ENCODE results near the gene PDPK1.
"Not testable (repeated sequence)": the region's sequence is repeated elsewhere in the genome, so short reads cannot be mapped to it uniquely, and the experiment has no call there.

DNA sequence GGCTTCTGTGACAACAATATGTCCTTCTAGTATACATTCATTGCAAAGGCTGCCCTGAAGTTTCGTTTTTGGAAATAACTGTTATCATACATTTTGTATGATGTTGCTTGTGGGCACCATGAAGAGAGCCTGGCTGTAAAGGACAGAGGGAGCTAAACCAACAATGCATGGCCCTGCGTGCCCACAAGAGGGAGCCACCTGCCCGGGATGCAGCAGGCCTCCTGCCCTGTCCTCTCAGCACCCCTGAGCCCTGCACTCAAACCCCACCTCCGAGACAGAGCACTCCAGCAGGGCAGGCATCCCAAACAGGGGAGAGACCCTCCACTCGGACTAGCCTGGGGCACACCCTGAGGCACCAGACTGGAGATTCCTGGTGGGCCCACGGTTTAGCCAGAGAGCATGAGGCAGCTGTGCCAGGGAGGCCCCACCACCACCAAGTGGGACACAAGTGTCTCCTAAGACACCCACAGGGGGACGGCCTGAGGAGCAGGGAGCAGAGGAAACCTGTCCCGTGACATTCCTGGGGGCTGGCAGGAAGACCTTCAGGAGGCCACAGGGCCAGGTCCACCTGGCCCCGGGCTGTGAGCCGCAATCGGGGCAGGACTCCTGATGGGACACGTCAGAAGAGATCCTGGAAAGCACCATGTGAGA, 101.4 kb downstream of the PDPK1 start:
- TF ChIP-seq, protein P1, sequence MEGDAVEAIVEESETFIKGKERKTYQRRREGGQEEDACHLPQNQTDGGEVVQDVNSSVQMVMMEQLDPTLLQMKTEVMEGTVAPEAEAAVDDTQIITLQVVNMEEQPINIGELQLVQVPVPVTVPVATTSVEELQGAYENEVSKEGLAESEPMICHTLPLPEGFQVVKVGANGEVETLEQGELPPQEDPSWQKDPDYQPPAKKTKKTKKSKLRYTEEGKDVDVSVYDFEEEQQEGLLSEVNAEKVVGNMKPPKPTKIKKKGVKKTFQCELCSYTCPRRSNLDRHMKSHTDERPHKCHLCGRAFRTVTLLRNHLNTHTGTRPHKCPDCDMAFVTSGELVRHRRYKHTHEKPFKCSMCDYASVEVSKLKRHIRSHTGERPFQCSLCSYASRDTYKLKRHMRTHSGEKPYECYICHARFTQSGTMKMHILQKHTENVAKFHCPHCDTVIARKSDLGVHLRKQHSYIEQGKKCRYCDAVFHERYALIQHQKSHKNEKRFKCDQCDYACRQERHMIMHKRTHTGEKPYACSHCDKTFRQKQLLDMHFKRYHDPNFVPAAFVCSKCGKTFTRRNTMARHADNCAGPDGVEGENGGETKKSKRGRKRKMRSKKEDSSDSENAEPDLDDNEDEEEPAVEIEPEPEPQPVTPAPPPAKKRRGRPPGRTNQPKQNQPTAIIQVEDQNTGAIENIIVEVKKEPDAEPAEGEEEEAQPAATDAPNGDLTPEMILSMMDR (IDR thresholded peaks at IDR 0.05): not testable (repeated sequence)
- not testable (repeated sequence) for TF ChIP-seq EZH2, EZH2phosphoT487 (IDR thresholded peaks at IDR 0.05)
